ENCODE data around the gene GPRC5C. TPM values are rescaled to one million over a fixed set of nuclear protein-coding genes. Genes with fewer than 3 reads are reported as not detected.

The GPRC5C gene
- total and polyA plus RNA-seq, 2 of the 13 experiments (the other 11 are each of a cell fraction or from before 2014, with no cell fraction given), result 85.6 to 300 TPM

DNA sequence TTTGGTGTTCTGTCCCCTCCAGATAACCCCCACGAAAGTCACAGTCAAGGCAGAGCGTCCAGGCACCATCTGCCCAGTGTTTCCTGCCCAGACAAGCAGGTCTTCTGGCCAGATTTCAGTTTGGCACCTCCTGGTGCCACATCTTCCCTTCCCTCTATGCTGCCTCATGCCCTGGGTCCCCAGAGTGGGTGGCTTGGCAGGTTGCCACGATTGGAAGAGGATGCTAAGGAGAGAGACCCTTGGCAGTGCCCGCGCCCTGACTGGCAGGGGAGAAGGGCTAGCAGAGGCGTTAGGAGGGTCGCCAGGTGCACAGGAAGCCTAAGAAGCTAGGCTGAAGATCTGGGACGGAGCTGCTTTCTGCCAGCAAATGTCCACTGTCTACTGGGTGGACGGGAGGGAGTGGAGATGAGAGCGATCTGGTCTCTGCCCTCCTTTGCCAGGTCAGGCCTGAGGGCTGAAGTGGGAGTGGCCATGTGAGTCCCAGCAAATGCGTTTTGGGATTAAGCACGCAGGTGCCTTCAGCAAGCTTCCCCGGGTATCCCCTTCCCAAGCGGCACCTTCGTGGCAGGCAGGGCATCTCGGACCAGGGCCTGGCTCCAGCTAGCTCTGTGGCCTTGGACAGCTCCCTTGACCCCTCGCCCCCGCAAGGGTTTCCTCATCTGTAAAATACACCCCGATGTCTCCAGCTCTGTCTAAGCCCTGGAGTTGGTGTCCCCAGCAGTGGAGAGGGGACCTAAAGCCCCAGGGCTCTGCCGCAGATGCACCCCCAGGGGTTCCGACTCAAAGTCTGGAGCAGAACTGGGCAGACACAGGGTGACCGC lies 21.2 kb downstream of the GPRC5C start:
- H3K27ac ChIP-seq (ENCODE audit: extremely low read length, insufficient read depth, low read length), result no peak overlapping the region
- BruUV-seq (replicated peaks), result no TSS peak
- no peak for DNase-seq (ENCODE audit: low spot score)
- peak overlapping the region; percentile 46 to 76 (median 59); a peak in 5 of 6 replicates for H3K4me3 ChIP-seq (replicated peaks in 1 of 3; ENCODE audit: insufficient read depth in 1 of 3, low read depth in 2 of 3, low read length in 3 of 3)
- peaks cover 1 to 5% of the 10 kb centered on the region in 2 experiments; a peak in 1 of 5 replicates for H3K36me3 ChIP-seq (replicated peaks in 1 of 2; ENCODE audit: control insufficient read depth in 1 of 2, insufficient read depth in 2 of 2, low read length in 2 of 2)
- no peaks in the 10 kb centered on the region for H3K79me2 ChIP-seq (ENCODE audit: insufficient read depth, low read length)
- no peak for FAIRE-seq
- ChIA-PET POLR2A (interaction anchor here (1.9 to 6.2 kb wide), 8 partner anchors 10 to 85 kb away, joined by 6 to 126 read pairs (median 26); no protein-coding TSS in a partner anchor), CTCF (ENCODE audit: low intra/inter-chr PET ratio, low total read pairs) (no interaction called here)
- peak; percentile 25 for ATAC-seq
- peak overlapping the region; percentile 38 for H3K9ac ChIP-seq (ENCODE audit: insufficient read depth, low read depth, low read length)
- no peak overlapping the region for H2AFZ ChIP-seq (ENCODE audit: low read length)
- peak overlapping the region; percentile 95 for H3K4me2 ChIP-seq (ENCODE audit: low read depth, low read length)
- intact Hi-C loops (cut with micrococcal nuclease; ENCODE audit: unreplicated experiment), result loop anchor here (1.0 to 10.0 kb wide), 2 partner anchors 10 to 248 kb away; partner anchors contain the start of gene RPL38
- peaks cover 0 to 13% of the 10 kb centered on the region in 2 experiments; a peak in 1 of 5 replicates for H3K27me3 ChIP-seq (ENCODE audit: control insufficient read depth in 1 of 2, insufficient read depth in 2 of 2, low read length in 2 of 2)
- H3K9me3 ChIP-seq (ENCODE audit: low read length), result no peaks in the 10 kb centered on the region
- H3K4me1 ChIP-seq (ENCODE audit: insufficient read depth, low read length), result peaks cover 39% of the 10 kb centered on the region
- in situ Hi-C loops (cut with HindIII; ENCODE audit: extremely low pct_ligation_motif_present, low pct_unique_long_range_greater_than_20kb), result no loop called here
- H4K20me1 ChIP-seq (ENCODE audit: insufficient read depth, low read length), result no peaks in the 10 kb centered on the region; the same call in 1 of the 2 replicates
- WGBS (ENCODE audit: low lambda C conversion rate), result 28% methylated on average over 18 of the region's 22 CpGs
- TF ChIP-seq, protein P1, sequence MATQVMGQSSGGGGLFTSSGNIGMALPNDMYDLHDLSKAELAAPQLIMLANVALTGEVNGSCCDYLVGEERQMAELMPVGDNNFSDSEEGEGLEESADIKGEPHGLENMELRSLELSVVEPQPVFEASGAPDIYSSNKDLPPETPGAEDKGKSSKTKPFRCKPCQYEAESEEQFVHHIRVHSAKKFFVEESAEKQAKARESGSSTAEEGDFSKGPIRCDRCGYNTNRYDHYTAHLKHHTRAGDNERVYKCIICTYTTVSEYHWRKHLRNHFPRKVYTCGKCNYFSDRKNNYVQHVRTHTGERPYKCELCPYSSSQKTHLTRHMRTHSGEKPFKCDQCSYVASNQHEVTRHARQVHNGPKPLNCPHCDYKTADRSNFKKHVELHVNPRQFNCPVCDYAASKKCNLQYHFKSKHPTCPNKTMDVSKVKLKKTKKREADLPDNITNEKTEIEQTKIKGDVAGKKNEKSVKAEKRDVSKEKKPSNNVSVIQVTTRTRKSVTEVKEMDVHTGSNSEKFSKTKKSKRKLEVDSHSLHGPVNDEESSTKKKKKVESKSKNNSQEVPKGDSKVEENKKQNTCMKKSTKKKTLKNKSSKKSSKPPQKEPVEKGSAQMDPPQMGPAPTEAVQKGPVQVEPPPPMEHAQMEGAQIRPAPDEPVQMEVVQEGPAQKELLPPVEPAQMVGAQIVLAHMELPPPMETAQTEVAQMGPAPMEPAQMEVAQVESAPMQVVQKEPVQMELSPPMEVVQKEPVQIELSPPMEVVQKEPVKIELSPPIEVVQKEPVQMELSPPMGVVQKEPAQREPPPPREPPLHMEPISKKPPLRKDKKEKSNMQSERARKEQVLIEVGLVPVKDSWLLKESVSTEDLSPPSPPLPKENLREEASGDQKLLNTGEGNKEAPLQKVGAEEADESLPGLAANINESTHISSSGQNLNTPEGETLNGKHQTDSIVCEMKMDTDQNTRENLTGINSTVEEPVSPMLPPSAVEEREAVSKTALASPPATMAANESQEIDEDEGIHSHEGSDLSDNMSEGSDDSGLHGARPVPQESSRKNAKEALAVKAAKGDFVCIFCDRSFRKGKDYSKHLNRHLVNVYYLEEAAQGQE (IDR thresholded peaks at IDR 0.05; ENCODE audit: borderline replicate concordance in 1 of 2, low read depth in 1 of 2, low read length in 2 of 2), result peak; percentile 5 to 29; a peak in 2 of 4 replicates
- TF ChIP-seq NPAS2 (CRISPR knock-in tag; IDR thresholded peaks at IDR 0.05; ENCODE audit: borderline replicate concordance) (no peak), NR2C2 (CRISPR knock-in tag; IDR thresholded peaks at IDR 0.05; ENCODE audit: borderline replicate concordance) (0 out of 2 replicates have a peak, but pooled peaks have one; percentile 6), ZNF850 (CRISPR knock-in tag; conservative IDR thresholded peaks at IDR 0.05) (no peak)
- TF ChIP-seq, protein P2, sequence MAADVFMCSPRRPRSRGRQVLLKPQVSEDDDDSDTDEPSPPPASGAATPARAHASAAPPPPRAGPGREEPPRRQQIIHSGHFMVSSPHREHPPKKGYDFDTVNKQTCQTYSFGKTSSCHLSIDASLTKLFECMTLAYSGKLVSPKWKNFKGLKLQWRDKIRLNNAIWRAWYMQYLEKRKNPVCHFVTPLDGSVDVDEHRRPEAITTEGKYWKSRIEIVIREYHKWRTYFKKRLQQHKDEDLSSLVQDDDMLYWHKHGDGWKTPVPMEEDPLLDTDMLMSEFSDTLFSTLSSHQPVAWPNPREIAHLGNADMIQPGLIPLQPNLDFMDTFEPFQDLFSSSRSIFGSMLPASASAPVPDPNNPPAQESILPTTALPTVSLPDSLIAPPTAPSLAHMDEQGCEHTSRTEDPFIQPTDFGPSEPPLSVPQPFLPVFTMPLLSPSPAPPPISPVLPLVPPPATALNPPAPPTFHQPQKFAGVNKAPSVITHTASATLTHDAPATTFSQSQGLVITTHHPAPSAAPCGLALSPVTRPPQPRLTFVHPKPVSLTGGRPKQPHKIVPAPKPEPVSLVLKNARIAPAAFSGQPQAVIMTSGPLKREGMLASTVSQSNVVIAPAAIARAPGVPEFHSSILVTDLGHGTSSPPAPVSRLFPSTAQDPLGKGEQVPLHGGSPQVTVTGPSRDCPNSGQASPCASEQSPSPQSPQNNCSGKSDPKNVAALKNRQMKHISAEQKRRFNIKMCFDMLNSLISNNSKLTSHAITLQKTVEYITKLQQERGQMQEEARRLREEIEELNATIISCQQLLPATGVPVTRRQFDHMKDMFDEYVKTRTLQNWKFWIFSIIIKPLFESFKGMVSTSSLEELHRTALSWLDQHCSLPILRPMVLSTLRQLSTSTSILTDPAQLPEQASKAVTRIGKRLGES (CRISPR knock-in tag; IDR thresholded peaks at IDR 0.05; ENCODE audit: borderline replicate concordance), result no peak
- TF ChIP-seq, protein P3, sequence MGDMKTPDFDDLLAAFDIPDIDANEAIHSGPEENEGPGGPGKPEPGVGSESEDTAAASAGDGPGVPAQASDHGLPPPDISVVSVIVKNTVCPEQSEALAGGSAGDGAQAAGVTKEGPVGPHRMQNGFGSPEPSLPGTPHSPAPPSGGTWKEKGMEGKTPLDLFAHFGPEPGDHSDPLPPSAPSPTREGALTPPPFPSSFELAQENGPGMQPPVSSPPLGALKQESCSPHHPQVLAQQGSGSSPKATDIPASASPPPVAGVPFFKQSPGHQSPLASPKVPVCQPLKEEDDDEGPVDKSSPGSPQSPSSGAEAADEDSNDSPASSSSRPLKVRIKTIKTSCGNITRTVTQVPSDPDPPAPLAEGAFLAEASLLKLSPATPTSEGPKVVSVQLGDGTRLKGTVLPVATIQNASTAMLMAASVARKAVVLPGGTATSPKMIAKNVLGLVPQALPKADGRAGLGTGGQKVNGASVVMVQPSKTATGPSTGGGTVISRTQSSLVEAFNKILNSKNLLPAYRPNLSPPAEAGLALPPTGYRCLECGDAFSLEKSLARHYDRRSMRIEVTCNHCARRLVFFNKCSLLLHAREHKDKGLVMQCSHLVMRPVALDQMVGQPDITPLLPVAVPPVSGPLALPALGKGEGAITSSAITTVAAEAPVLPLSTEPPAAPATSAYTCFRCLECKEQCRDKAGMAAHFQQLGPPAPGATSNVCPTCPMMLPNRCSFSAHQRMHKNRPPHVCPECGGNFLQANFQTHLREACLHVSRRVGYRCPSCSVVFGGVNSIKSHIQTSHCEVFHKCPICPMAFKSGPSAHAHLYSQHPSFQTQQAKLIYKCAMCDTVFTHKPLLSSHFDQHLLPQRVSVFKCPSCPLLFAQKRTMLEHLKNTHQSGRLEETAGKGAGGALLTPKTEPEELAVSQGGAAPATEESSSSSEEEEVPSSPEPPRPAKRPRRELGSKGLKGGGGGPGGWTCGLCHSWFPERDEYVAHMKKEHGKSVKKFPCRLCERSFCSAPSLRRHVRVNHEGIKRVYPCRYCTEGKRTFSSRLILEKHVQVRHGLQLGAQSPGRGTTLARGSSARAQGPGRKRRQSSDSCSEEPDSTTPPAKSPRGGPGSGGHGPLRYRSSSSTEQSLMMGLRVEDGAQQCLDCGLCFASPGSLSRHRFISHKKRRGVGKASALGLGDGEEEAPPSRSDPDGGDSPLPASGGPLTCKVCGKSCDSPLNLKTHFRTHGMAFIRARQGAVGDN (CRISPR knock-in tag; IDR thresholded peaks at IDR 0.05), result peak; percentile 35
- TF ChIP-seq, protein P4, sequence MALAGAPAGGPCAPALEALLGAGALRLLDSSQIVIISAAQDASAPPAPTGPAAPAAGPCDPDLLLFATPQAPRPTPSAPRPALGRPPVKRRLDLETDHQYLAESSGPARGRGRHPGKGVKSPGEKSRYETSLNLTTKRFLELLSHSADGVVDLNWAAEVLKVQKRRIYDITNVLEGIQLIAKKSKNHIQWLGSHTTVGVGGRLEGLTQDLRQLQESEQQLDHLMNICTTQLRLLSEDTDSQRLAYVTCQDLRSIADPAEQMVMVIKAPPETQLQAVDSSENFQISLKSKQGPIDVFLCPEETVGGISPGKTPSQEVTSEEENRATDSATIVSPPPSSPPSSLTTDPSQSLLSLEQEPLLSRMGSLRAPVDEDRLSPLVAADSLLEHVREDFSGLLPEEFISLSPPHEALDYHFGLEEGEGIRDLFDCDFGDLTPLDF (CRISPR knock-in tag; IDR thresholded peaks at IDR 0.05), result no peak

Measured in HepG2 (cell line).